ENCODE measurements around the gene DLGAP1. TPM values are rescaled to one million over a fixed set of nuclear protein-coding genes. Genes with fewer than 3 reads are reported as not detected.

DLGAP1 gene
- total and polyA plus RNA-seq, 2 experiments from 2014 or later, result 17.0 to 48.5 TPM

GRCh38 chr18:3450799-3451182, 1004.3 kb downstream of the DLGAP1 start:
- H4K20me1 ChIP-seq (replicated peaks; ENCODE audit: insufficient read depth), result peaks cover 4% of the 10 kb centered on the region; the same call in 1 of the 2 replicates
- no peaks in the 10 kb centered on the region for H3K9me2 ChIP-seq (ENCODE audit: insufficient read depth)
- peaks cover 17% of the 10 kb centered on the region for H3K9me3 Mint-ChIP-seq
- H3F3A ChIP-seq (replicated peaks; ENCODE audit: low read depth), result peaks cover 25% of the 10 kb centered on the region; the same call in 1 of the 2 replicates
- H3K4me2 ChIP-seq, result peak overlapping the region; percentile 88
- H3K27ac ChIP-seq (ENCODE audit: low read depth), result peak overlapping the region; percentile 73
- peaks cover 47% of the 10 kb centered on the region for H3K36me3 Mint-ChIP-seq (ENCODE audit: low read depth)
- H3K4me1 ChIP-seq (ENCODE audit: insufficient read depth), result peaks cover 18% of the 10 kb centered on the region
- H3K27me3 ChIP-seq (ENCODE audit: insufficient read depth), result no peaks in the 10 kb centered on the region
- ATAC-seq, result no peak
- H3K4me1 Mint-ChIP-seq, result peaks cover 29% of the 10 kb centered on the region
- no peak for DNase-seq (ENCODE audit: low spot score)
- peak overlapping the region; percentile 98 for H3K4me3 Mint-ChIP-seq
- no peak for TF ChIP-seq STAT1 (IDR thresholded peaks at IDR 0.05; ENCODE audit: unreplicated experiment)
- no peak for TF ChIP-seq POLR2AphosphoS5 (IDR thresholded peaks at IDR 0.05; ENCODE audit: low read depth)
- TF ChIP-seq REST (IDR thresholded peaks at IDR 0.05; ENCODE audit: unreplicated experiment), result no peak
- no peak for TF ChIP-seq CREB1 (CRISPR knock-in tag; IDR thresholded peaks at IDR 0.05; ENCODE audit: low read depth)
- TF ChIP-seq EZH2 (IDR thresholded peaks at IDR 0.05; ENCODE audit: low read depth, unreplicated experiment), result no peak
- no peak for TF ChIP-seq ZNF462 (CRISPR knock-in tag; IDR thresholded peaks at IDR 0.05)
- no peak for TF ChIP-seq ZNF331 (CRISPR knock-in tag; IDR thresholded peaks at IDR 0.05; ENCODE audit: low read depth)
- peaks cover 65% of the 10 kb centered on the region for H3K79me2 ChIP-seq (replicated peaks; ENCODE audit: insufficient read depth)
- H3K36me3 ChIP-seq (ENCODE audit: insufficient read depth), result no peaks in the 10 kb centered on the region
- peak overlapping the region; percentile 83 for H3K4me3 ChIP-seq
- H3K27ac Mint-ChIP-seq, result peak overlapping the region; percentile 97
- H3K27me3 Mint-ChIP-seq (ENCODE audit: insufficient read depth, low read depth, poor library complexity), result peaks cover 46% of the 10 kb centered on the region
- no peak overlapping the region for H2AFZ ChIP-seq

All from GM23338 (cell line).